ENCODE measurements around the gene FA2H.
"Not testable (repeated sequence)": the region's sequence is repeated elsewhere in the genome, so short reads cannot be mapped to it uniquely, and the experiment has no call there.

FA2H gene

DNA sequence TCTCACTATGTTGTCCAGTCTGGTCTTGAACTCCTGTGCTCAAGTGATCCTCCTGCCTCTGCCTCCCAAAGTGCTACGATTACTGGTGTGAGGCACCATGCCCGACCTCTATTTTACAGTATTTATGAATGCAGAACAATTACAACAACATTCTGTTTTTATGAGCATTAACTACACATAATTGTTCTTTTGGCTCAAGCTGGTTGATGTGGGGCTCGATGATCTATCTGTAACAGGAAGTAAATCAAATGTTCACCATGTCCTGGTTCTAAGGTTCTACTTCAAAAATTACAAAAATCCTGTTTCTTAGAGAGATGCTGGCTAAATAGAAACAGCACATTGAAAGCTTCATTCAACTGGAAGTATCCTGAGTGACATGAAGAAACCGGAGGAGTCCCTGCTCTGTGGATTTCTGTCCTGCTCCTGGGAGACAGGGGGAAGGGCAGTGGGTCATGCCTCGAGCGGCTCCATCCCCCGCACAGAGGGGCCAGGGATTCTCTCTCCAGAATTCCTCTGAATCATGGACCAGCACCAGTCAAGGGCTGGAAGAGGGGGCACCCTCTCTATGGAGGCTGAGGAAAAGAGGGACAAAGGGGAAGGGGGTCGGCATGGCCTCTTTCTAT is 31.5 kb downstream of the FA2H start:
- no peak for FAIRE-seq

DNA sequence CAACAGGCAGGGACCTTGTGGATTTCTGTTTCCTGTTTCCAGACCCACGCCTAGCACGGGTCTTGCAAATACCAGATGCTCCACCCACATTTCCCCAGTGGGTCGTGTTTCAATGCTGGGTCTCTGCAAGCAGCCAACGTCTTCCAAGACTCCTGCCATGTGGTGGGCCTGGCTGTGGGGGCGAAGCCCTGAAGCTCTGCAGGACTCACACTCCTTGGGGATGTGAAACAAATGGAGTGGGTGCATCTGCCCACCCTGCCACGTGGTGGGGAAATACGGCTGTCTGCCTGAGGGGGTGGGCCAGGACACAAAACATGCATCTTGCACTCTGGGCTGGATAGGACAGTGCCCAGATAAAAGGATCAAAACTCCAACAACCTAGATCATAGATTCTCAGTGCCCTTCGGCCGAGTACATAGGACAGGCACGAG is 32.6 kb downstream of the FA2H start:
- FAIRE-seq: no peak

DNA sequence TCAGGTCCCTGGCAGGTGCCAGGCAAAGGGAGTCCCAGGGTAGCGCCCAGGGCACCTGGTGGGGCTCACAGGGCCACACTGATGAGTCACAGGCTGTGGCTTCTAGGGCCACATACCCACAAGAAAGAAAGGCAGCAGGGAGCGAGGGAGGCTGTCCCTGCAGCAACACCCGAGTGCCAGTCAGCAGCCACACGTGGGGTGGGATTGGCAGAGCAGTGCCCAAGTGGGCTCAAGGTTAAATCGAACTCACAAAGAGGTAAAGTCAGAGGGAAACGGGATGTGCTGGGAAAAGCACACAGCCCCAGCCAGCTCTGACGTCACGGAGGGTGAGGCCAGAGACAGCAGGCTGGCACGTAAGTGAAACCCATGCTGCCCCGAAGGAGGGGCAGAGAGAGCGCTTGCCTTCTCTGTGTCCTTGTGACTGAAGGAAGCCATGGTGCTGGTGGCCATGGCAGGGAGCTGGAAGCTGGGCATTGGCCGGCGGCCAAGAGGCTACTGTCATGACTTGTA is 33.8 kb downstream of the FA2H start:
- no peak for FAIRE-seq

DNA sequence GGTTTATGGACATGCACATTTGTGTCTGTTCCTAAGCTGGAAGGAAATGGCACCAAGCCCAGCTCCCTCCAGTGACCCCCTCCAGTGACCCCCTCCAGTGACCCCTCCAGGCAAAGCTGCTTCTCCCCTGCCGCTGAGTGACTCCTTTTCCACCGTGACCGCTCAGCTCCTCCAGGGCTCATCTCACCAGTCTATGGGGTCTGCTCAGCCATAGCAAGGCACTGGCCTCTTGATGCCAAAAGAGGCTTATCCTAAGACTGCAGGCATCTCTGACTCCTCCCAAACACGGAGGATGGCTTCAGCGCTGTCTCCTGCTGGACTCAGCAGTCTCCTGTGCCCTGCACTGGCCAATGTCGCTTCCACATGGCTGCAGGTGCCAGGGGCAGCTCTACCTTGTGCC is 35.3 kb downstream of the FA2H start:
- FAIRE-seq: no peak

DNA sequence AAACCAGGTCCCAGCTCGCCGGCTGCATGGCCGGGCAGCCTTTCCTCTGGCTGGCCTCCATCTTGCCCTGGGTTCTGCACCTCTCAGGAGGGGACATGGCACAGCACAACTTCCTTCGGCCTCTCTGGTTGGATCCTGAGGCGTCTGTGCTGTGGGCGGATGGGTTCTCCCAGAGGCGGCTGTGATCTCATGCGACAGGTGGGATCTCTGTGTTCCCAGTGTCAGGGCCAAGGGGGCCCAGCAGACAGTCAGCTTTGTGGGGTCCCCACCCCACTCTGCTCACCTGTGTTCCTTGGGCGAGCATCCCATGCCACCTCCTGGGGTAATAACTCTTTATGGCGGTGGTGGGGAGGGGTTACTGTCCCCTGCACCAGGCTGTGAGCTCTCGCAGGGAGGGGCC is 35.8 kb downstream of the FA2H start:
- no peak for FAIRE-seq

DNA sequence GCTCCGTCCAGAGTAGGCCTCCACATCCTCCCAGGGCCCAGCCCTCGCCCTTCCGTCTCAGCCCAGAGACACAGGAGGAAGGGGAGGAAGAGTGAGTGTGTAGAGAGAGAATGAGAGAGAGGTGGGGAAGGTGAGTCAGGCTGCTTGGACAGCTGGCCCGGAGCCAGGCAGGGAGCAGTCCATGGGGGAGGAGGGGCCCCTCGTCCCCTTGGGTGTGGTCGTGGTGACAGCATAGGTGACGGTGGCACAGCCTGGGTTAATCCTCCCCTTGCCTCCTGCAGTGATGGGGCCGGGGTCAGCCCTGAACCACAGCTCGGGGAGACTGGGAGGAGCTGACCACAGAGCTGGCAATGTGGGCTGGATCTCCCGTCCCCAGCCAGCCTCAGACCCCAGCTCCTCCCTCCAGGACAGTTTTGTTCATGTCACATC is 36.5 kb downstream of the FA2H start:
- no peak for FAIRE-seq

DNA sequence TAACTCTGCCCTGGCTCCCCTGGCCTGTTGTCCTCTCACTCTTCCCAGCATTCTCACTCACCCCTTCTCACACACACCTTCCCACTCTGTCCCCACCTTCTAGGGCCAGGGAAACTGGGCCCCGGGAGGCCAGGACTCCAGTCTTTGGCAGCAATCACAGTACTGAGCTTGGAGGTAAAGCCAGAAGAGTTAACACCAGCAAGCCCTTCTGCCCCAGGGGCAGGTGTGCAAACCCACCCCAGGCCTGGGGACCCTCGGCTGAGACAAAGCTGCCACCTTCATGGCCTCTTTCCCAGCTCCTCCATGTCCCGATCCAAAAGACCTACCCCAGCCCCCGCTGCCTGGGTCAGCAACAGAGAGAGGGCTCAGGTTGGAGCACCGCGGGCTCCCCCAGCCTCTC is 37.1 kb downstream of the FA2H start:
- no peak for FAIRE-seq

DNA sequence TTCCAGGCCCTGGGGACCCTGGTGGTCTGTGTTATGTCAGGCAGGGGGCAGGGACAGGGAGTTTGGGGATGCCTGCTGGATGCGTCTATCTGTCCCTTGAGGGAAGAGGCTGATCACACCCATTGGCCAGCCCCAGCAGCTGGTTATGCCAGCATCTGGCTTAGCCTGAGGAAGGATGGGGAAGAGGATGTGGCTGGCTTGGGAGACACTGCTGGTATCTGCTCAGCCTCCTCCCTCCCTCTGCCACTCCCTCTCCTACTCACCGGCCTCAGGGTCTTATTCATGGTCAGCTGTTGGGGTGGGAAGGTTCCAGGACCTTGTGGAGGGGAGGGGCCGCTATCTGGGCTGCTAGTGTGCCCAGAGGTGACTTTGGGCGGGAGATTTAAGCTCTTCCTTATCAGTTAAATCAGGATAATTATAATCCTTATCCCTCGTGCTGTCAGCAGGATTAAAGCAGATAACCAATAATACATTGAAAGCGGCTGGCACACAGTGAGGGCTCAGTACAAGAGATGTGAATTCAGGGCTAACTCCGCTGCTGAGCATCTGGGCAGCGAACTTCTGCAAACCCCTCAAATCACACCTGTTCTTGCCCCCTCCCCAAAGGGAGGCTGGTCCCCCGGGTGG is 38.0 kb downstream of the FA2H start:
- FAIRE-seq: no peak

DNA sequence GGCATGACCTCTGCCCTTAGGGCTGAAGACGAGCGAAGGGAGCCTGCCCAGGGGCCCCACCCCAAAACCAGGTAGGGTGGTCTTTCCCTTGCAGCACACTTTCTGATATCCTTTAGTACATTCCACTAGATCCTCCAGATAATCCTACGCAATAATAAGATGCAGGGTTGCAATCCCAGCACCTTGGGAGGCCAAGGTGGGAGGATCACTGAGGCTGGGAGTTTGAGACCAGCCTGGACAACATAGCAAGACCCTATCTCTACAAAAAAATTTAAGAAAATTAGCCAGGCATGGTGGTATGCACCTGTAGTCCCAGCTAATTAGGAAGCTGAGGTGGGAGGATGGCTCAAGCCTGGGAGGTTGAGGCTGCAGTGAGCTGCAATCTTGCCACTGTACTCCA is 39.1 kb downstream of the FA2H start:
- no peak for FAIRE-seq

DNA sequence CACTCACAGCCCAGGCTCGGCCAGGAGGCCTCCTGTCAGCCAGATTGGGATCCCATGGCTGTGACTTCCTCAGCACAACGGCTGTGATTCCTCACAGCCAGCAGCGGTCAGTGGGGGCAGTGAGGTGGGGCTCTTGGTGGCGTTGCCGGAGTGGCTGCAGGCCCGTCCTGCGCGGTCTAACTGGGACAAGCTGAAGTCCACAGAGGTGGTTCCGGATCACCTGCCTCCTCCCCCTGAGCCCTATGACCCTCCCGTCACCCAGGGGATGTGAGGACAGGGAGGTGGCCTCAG is 39.5 kb downstream of the FA2H start:
- no peak for FAIRE-seq

DNA sequence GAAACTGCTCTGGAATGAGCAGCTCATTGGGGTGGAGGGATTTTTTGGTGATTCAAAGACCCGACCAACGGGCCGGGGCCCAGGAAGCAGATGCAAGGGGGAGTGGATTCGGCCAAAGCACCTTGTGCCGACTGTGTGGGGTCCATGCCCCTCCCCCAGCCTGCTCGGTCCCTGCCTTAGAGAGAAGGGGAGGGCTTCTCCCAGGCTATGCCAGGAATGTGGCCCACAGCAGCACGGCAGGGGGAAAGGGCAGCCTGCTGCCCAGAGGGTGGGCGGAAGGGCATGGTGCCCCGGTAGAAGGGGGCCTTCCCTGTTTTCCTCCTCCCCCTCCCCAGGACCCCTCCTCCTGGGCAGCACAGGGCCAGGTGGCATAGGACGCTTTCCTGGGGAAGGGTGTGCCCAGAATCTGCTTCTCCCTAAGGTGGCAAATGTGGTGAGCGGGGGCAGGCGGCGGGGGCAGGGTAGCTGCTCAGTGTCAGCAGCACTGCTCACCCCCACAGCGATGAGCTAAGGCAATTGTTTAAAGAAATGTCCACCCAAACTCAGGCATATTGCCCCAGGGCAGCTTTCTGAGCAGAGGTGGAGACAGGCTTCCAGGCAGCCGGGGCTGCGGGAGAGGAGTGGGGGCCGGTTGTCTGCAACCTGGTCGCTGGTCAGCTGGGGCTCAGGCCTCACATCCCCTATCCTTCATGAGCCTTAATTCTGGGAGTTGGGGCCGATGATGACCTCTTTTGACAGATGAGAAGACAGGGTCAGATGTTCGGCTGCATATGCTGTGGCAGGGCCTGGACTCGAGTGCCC is 40.1 kb downstream of the FA2H start:
- no peak for FAIRE-seq

DNA sequence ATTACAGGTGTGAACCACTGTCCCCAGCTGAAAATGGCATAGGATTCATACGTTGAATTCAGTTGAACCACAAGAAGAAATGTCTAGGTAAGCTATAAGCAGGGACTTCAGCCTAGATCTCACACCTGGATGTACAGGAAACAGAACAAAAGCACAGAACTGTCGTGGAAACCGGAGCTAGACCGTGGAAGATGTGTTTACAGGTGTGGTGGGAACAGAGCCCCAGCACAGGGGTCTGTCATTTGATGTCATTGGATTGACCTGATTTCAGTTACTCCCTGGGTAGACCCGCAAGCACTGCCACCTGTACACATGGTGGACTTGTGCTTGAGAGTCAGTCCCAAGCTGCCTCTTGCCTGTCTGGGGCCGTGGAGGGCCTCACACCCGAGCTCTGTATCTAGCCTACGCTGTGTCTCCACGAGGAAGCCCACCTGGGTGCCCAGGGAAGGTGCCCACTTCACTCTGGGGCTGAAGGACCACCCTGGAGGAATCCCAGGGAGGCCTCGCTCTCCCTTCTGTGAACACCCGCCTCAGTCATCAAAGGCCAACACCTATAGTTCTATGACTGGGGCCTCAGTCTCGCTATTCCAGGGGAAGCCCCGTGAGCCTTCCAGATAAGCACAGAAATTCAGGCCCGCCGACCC is 41.8 kb downstream of the FA2H start:
- no peak for FAIRE-seq

DNA sequence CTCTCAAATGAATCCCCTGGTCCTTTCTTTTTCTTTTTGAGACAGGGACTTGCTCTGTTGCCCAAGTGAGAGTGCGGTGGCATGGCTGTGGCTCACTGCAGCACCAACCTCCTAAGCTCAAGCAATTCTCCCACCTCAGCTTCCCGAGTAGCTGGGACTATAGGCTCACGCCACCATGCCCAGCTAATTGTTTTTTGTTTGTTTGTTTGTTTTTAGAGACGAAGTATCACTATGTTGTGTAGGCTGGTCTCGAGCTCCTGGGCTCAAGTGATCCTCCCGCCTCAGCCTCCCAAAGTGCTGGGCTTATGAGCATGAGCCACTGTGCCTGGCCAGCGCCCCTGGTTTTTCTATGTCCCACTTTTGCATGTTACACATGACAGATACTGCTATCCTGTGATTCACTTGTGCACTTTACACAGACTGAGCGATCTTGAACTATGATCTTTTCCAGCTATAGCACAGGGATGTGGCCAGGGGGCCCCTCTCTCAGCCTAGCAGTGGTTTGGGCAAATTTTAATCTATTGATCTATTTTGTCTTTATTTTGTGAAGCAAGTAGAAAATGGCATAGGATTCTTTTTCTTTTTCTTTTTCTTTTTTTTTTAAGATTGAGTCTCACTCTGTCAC is 42.7 kb downstream of the FA2H start:
- FAIRE-seq: no peak

DNA sequence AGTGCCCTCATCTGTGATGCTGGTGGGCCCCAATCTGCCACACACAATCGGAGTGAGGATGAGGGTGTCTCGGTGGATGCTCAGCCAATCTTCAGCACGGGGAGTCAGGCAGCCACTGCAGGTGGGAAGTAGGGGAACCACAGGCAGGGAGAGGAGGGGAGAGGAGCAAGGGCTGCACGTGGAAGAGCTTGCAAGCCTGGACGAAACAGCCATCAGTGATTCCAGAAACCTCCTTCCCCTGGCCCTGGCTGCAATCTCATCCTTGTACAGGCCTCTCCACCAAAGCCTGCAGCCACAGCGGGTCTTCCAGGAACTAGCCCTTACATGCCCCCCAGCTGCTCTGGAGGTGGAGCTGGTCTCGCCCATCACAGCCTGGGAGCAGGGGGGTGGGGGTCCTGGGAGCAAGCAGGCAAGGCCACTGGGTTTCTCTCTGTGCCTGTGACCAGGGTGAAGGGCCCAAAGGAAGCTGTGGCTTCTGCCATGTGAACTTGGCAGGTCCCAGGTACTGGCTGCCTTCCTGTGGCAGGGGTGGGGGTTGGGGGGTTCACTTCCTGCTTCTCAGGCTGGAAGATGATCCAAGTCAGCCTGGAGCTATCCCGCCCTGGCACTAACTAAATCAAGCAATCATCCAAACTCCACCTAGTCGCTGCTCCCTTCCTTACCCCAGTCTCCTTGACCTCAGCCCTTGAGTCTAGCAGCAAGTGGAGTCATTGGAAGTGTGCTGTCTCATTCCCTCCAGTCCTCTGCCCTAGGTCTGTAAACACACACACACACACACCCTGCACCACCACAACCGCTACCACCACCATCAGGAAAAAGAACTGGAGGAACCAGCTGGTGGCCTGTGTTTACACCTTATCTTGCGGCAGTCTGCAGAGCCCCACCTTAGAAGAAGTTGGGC is 44.6 kb downstream of the FA2H start:
- no peak for FAIRE-seq

DNA sequence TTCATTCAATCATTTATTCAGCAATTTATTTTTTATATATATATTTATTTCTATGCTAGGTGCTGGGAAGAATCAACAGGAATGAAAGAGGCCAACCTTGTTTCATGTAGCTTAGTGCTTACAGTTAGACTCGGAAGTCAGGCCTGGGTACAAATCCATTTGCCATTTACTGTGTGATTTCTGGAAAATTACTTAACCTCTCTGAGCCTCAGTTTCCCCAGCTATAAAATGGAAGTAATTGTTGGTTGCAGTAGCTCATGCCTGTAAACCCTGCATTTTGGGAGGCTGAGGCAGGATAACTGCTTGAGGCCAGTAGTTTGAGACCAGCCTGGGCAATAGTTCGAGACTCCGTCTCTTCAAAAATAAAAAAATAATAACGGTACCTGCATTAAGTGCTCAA is 46.7 kb downstream of the FA2H start:
- no peak for FAIRE-seq

DNA sequence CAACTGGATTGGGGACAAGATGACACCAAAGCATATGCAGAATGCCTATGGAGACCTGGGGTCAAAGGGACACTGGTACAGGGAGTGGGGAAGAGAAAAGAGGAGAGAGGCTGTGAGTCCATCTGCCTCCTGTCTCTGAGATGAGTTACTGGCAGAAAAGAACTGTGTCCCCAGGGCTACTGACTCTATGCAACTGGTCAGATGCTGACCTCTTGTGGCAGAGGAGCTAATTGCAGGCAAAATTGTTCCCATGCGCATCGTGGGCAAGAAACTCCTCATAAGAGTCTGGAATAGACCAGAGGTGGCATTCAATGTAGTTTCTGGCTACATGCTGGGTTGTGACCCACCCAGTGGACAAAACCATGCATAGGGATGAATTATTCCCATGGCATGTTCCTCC is 47.9 kb downstream of the FA2H start:
- no peak for FAIRE-seq

DNA sequence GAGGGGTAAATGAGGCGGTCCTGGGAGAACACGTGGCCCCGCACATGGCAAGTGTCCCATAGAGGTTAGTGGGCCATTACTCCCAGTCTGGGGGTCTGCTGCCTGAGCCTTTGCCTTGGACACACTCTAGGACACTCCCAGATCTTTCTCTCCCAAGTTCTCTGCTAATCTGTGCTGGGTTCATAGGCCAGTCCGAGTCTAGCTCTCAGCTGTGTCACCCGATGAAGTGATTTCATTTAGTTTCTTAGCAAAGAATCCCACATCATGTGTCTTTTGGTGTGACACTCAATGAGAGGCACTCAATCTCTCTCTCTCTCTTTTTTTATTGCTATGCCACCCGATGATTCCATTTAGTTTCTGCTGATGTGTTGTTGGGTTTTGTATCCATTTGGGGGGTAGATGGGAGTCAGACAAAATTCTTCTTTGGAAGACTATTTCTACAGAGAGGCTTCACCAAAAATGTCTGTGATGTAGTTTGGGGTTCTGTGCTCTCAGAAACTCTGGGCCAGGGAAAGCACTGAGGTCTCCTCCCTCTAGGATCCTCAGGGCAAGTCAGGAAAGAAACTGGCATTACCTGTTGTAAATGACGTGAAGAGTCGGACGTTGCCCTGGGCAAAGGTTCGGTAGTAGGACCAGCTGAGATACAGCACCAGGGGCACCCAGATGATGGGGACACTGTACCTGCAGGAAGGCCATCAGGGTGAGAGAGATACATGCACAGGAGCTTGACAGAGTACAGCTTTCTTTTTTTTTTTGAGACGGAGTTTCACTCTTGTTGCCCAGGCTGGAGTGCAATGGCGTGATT is 48.8 kb downstream of the FA2H start:
- FAIRE-seq: no peak

DNA sequence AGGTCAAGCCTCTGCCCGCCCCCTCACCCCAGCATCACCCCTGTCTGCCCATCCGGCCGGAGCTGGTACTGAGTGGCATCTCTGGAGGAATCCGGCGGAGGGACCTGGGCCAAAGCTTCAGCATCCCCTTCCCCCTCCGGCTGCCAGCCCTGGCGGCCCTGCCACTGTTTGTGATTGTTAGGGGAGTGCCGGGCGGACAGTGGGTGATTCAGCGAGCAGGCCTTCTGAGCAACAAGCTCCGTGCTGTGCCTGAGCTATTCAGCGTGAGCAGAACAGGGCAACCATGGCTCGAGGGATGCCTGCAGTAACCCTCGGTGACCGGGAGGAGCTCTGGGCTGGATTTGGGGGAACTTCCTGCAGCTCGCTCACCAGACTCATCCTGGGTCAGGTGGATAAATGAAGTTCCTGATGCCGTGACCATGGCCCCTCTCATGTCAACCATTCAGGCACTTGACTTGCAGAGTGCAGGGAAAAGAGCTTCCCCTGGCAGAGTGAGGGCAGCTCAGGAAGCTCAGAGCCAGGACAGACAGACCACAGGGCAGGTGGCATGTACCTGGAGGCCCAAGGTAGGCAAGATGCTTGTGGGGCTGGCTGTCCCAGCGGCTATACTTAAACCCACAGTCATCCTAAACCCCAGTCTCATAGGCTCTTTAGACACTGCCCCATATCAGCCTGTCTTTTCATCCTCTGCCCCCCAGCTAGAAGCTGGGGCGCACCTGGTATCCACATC is 49.6 kb downstream of the FA2H start:
- FAIRE-seq: no peak

DNA sequence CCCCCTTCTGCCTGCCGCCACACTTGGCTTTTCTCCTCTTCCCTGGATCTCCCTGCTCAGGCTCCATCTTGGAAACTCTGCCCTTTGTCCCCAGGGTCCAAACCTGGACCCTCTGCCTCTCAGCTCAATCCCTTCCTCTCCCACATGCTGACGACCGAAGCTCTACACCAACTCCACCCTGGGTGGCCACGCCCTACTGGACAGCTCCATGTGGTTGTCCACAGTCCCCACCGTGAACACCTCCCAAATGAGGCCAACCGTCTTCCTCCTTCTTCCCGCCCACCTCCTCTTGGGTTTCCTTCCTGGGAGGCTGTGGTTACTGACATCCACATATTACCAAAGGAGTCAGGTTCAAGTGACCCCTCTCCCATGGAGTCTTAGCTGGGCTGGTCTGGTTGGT is 51.4 kb downstream of the FA2H start:
- FAIRE-seq: no peak

DNA sequence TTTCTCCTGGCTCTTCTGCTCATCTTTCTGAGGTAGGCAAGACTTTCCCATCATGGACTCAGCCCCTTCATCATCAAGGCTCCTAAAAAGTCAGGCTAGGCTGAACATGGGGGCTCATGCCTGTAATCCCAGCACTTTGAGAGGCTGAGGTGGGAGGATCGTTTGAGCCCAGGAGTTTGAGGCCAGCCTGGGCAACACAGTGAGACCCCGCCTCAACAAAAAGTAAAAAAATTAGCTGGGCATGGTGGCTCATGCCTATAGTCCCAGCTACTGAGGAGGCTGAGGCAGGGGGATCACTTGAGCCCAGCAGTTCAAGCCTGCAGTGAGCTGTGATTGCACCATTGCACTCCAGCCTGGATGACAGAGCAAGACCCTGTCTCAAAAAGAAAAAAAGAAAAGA is 52.5 kb downstream of the FA2H start:
- not testable (repeated sequence) for FAIRE-seq

DNA sequence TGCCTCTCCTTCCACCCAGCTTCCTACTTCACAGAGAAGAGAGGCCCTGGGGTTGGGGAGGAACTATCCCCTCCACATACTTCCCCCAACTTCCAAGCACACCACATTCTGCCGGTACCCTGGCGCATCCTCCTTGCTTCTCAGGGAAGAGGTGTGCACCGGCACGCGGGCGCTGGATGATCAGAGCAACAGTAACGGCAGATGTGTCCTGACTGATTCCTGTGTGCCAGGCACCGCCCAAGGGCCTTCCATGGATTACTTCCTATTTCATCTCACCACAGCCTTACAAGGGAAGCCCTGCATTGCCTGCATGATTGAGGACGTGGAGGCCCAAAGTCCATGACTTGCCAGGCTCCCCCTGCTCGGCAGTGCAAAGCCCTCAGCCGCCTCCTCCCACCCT is 52.9 kb downstream of the FA2H start:
- FAIRE-seq: no peak
